PFSK-1 (cell line): ENCODE results near the gene KHNYN.

Experiments
- FOXP2 ChIP-seq: optimal IDR thresholded peaks from 2 replicates; pipeline ENCODE3; 2011; ENCODE audit warnings: borderline replicate concordance, control low read depth, inconsistent platforms; ENCODE audit not compliant: insufficient read depth; ENCODE audit errors: extremely low read length, extremely low read depth
- POLR2AphosphoS5 ChIP-seq: IDR thresholded peaks from 2 replicates; pipeline ENCODE4 v1.6.1; 2012; ENCODE audit warnings: low read depth, mild to moderate bottlenecking, control low read depth, low read length, moderate library complexity
- SIN3A ChIP-seq: IDR thresholded peaks from 2 replicates; pipeline ENCODE4 v1.6.1; 2012; ENCODE audit warnings: mild to moderate bottlenecking, low read length, moderate library complexity, borderline replicate concordance; ENCODE audit not compliant: insufficient read depth
- TAF1 ChIP-seq: IDR thresholded peaks from 2 replicates; pipeline ENCODE4 v1.6.1; 2012; ENCODE audit warnings: low read length, control low read depth, borderline replicate concordance; ENCODE audit not compliant: insufficient read depth
- TF ChIP-seq, protein P1 (sequence below), 2 experiments: IDR thresholded peaks; 2 replicates each; pipeline versions ENCODE4 v1.6.1 to v1.8.0; 2011 to 2012; ENCODE audit warnings: low read depth in 2 of 2, low read length in 2 of 2, control low read depth in 1 of 2, inconsistent platforms in 1 of 2, mild to moderate bottlenecking in 1 of 2, moderate library complexity in 1 of 2; ENCODE audit not compliant: insufficient read depth in 1 of 2

Gene KHNYN

DNA sequence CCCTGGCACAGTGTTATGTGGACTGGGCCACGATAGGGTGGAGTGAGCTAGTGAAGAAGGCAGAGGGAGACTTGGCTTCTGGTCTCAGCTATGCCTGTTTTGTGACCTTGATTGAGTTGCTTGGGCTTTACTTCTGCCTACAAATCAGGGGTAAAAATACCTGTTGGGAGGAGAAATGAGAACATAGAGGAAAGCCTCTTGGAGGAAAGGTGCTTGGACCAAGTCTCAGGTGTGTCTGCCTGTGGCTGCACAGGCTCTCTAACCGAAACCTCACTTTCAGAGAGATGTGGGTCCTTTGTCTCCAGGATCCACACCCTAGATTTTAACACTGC, 7.9 kb downstream of the KHNYN start:
- TF ChIP-seq TAF1 = no peak
- TF ChIP-seq, protein P1, sequence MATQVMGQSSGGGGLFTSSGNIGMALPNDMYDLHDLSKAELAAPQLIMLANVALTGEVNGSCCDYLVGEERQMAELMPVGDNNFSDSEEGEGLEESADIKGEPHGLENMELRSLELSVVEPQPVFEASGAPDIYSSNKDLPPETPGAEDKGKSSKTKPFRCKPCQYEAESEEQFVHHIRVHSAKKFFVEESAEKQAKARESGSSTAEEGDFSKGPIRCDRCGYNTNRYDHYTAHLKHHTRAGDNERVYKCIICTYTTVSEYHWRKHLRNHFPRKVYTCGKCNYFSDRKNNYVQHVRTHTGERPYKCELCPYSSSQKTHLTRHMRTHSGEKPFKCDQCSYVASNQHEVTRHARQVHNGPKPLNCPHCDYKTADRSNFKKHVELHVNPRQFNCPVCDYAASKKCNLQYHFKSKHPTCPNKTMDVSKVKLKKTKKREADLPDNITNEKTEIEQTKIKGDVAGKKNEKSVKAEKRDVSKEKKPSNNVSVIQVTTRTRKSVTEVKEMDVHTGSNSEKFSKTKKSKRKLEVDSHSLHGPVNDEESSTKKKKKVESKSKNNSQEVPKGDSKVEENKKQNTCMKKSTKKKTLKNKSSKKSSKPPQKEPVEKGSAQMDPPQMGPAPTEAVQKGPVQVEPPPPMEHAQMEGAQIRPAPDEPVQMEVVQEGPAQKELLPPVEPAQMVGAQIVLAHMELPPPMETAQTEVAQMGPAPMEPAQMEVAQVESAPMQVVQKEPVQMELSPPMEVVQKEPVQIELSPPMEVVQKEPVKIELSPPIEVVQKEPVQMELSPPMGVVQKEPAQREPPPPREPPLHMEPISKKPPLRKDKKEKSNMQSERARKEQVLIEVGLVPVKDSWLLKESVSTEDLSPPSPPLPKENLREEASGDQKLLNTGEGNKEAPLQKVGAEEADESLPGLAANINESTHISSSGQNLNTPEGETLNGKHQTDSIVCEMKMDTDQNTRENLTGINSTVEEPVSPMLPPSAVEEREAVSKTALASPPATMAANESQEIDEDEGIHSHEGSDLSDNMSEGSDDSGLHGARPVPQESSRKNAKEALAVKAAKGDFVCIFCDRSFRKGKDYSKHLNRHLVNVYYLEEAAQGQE (IDR thresholded peaks at IDR 0.05; ENCODE audit: insufficient read depth in 1 of 2, low read depth in 2 of 2, low read length in 2 of 2) = no peak
- no peak for TF ChIP-seq FOXP2
- no peak for TF ChIP-seq SIN3A
- no peak for TF ChIP-seq POLR2AphosphoS5

- TF ChIP-seq, protein P1 (IDR thresholded peaks at IDR 0.05; ENCODE audit: insufficient read depth in 1 of 2, low read depth in 2 of 2, low read length in 2 of 2) = no peak
- TF ChIP-seq POLR2AphosphoS5 = peak; percentile 28; the same call in 1 of the 2 replicates
Measured at GRCh38 chr14:24438223-24439097, 8.7 kb downstream of the KHNYN start.

- no peak for TF ChIP-seq SIN3A
- TF ChIP-seq TAF1 = no peak
- no peak for TF ChIP-seq POLR2AphosphoS5
- no peak for TF ChIP-seq FOXP2
- TF ChIP-seq, protein P1 (IDR thresholded peaks at IDR 0.05; ENCODE audit: insufficient read depth in 1 of 2, low read depth in 2 of 2, low read length in 2 of 2) = no peak
Measured at GRCh38 chr14:24439257-24439656, 9.5 kb downstream of the KHNYN start.

DNA sequence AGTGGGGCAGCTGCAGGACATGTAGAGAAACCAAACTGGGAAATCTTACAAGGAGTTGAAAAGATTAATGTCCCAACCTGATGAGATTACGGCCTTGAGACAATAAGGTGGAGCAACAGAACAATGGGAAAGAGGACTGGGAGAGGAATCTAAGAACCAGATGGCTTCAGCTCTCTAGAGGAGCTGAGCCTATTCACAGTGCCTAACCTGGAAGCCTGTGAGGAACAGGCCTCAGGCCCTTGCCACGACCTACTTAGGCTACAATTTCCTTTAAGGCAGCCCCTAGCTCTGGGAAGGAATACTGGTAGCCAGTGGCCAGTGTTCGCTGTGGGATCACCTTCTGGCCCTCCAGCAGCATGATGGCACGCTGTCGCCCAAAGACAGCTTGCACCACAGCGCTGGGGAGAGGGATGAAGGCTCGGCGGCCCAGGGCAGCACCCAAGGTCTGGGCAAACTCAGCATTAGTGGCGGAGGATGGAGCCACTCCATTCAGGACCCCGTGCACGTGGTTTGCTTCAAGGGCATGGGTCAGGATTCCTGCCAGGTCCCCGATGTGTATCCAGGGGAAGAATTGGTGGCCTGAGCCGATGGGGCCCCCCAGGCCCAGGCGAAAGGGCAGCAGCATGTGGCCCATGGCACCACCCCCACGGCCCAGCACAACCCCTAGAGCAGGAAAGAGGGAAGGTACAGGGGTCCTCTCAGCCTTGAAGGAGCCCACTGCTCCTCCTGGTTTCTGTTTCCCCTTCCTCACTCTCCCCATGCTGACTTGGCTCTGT, 10.3 kb downstream of the KHNYN start:
- TF ChIP-seq SIN3A (no peak), FOXP2 (no peak), TAF1 (no peak)

DNA sequence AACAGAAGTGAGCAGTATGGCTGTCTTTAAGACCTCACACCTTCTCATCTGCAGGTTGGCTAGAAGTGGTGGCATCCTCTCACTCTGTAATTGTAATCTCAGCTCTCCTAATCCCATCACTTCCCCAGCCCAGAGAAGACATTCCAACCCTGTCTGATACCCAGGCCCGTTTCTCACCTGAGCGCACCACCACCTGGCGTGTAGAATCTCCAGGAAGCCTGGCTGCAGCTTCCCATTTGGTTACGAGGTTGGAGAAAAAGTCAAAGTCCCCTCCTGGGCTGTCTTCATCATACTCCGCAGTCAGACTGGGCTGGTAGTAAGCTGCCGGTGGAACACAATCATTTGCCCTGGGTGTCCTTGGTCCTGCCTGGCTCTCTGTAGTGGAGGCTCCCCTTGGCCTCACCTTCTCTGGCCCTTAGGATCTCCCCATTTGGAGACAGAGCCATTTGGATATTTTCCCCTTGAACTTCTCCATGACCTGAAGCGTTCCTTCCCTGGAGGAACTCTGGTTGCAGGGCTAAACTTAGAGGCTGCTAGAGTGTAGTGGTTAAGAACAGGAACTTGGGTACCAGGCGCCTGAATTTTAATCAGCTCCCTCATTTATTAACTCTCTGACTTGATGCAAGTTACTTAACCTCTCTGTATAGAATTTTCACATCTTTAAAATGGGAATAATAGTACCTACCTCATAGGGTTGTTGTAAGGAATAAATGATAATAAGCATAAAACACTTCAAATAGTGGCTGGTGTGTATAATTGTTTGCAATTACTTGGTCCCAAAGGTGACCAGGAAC, 11.0 kb downstream of the KHNYN start:
- peak; percentile 32; the same call in 1 of the 2 replicates for TF ChIP-seq POLR2AphosphoS5
- no peak for TF ChIP-seq SIN3A

DNA sequence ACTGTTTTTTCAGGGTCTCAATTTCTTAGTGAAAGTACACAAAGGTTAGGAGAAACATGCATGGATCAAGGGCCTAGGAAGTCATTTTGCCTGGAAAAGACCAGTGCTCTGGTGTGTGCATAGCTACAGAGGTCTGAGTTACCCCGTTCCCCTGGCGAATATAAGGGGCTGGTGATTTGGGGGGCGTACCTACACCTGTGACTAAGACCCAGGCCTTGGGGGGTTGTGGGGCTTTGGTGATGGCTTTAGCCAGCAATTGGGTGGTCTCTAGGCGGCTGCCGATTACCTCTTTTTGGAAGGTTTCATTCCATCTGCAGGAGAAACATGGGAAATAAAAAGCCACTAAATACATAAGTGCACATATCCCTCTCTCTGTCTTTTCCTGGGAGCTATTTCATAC, 11.7 kb downstream of the KHNYN start:
- TF ChIP-seq TAF1 (no peak), POLR2AphosphoS5 (no peak), SIN3A (no peak), FOXP2 (no peak)
- TF ChIP-seq, protein P1 (IDR thresholded peaks at IDR 0.05; ENCODE audit: insufficient read depth in 1 of 2, low read depth in 2 of 2, low read length in 2 of 2) = no peak
